Keratinocyte (primary cell): ENCODE results near the gene METTL9.

Source experiments
- CTCF ChIP-seq, 3 experiments: IDR thresholded peaks in 1 of 3; conservative IDR thresholded peaks in 1 of 3; optimal IDR thresholded peaks in 1 of 3; 2 replicates in 2 of 3; 3 replicates in 1 of 3; pipeline versions ENCODE3 to v1.5.1; 2011; ENCODE audit warnings: low read length in 3 of 3, mild to moderate bottlenecking in 3 of 3, moderate library complexity in 2 of 3, control low read depth in 1 of 3, inconsistent platforms in 1 of 3; ENCODE audit not compliant: insufficient read depth in 2 of 3; ENCODE audit errors: extremely low read depth in 1 of 3
- EZH2 ChIP-seq: IDR thresholded peaks from one replicate; pipeline ENCODE4 v1.6.1; 2012; ENCODE audit warnings: inconsistent platforms, mild to moderate bottlenecking, low read length, moderate library complexity

- TF ChIP-seq CTCF (optimal IDR thresholded peaks at IDR 0.05 in 1 of 3, IDR thresholded peaks at IDR 0.05 in 1 of 3, conservative IDR thresholded peaks at IDR 0.05 in 1 of 3; ENCODE audit: extremely low read depth in 1 of 3, insufficient read depth in 2 of 3, low read length in 3 of 3) = no peak
- no peak for TF ChIP-seq EZH2
Measured at GRCh38 chr16:21694609-21695008, 95.2 kb downstream of the METTL9 start.
